HEK293 (cell line): Measurements from ENCODE around the gene ADM5.

Experiments
- AEBP2 ChIP-seq: fragments of 450-650 bp; formaldehyde crosslinking; IDR thresholded peaks from 2 replicates; pipeline ENCODE4 v1.5.1; 2016; ENCODE audit warnings: missing biosample characterization, missing genetic modification characterization, borderline replicate concordance
- HIC1 ChIP-seq: fragments of 450-650 bp; formaldehyde crosslinking; IDR thresholded peaks from 2 replicates; pipeline ENCODE4 v1.5.1; 2016; ENCODE audit warnings: missing biosample characterization, missing genetic modification characterization
- HOXC10 ChIP-seq: sonication (generic); formaldehyde crosslinking; IDR thresholded peaks from 2 replicates; pipeline ENCODE4 v1.8.1; 2023; ENCODE audit warnings: mild to moderate bottlenecking, missing genetic modification reagents
- HOXD13 ChIP-seq: sonication (generic); formaldehyde crosslinking; IDR thresholded peaks from 2 replicates; pipeline ENCODE4 v1.8.0; 2022; ENCODE audit warnings: missing genetic modification reagents, borderline replicate concordance
- MZF1 ChIP-seq: fragments of 450-650 bp; formaldehyde crosslinking; IDR thresholded peaks from 2 replicates; pipeline ENCODE4 v1.5.1; 2017; ENCODE audit warnings: missing biosample characterization, missing genetic modification characterization, borderline replicate concordance
- OSR2 ChIP-seq: fragments of 450-650 bp; formaldehyde crosslinking; IDR thresholded peaks from 2 replicates; pipeline ENCODE4 v1.5.1; 2016; ENCODE audit warnings: missing biosample characterization, missing genetic modification characterization
- PRDM2 ChIP-seq: fragments of 450-650 bp; formaldehyde crosslinking; IDR thresholded peaks from 2 replicates; pipeline ENCODE4 v1.5.1; 2016; ENCODE audit warnings: missing biosample characterization, missing genetic modification characterization, borderline replicate concordance
- ZBTB44 ChIP-seq: fragments of 450-650 bp; IDR thresholded peaks from 2 replicates; pipeline ENCODE4 v1.5.1; 2018; ENCODE audit warnings: missing biosample characterization, mild to moderate bottlenecking, missing genetic modification characterization
- ZBTB7A ChIP-seq: fragments of 450-650 bp; formaldehyde crosslinking; IDR thresholded peaks from 2 replicates; pipeline ENCODE4 v1.5.1; 2016; ENCODE audit warnings: low read depth, missing biosample characterization, missing genetic modification characterization
- ZFHX2 ChIP-seq: fragments of 450-650 bp; formaldehyde crosslinking; conservative IDR thresholded peaks from 2 replicates; pipeline ENCODE4 v1.5.1; 2016; ENCODE audit warnings: missing biosample characterization, missing genetic modification characterization
- ZNF19 ChIP-seq: fragments of 450-650 bp; formaldehyde crosslinking; IDR thresholded peaks from 2 replicates; pipeline ENCODE4; 2016; ENCODE audit warnings: missing biosample characterization, missing genetic modification characterization, low read depth
- ZNF24 ChIP-seq: fragments of 450-650 bp; formaldehyde crosslinking; IDR thresholded peaks from 2 replicates; pipeline ENCODE4 v1.5.1; 2016; ENCODE audit warnings: missing biosample characterization, missing genetic modification characterization
- ZNF266 ChIP-seq: fragments of 450-650 bp; formaldehyde crosslinking; IDR thresholded peaks from 2 replicates; pipeline ENCODE4 v1.5.1; 2016; ENCODE audit warnings: missing biosample characterization, missing genetic modification characterization, low read depth
- ZNF292 ChIP-seq: fragments of 450-650 bp; formaldehyde crosslinking; IDR thresholded peaks from 2 replicates; pipeline ENCODE4 v1.5.1; 2016; ENCODE audit warnings: low read depth, missing biosample characterization, missing genetic modification characterization, borderline replicate concordance
- ZNF37A ChIP-seq: fragments of 450-650 bp; IDR thresholded peaks from 2 replicates; pipeline ENCODE4 v1.5.1; 2018; ENCODE audit warnings: missing biosample characterization, missing genetic modification characterization
- ZNF398 ChIP-seq: fragments of 450-650 bp; formaldehyde crosslinking; IDR thresholded peaks from 2 replicates; pipeline ENCODE4 v1.5.1; 2017; ENCODE audit warnings: missing biosample characterization, missing genetic modification characterization
- ZNF416 ChIP-seq: fragments of 450-650 bp; formaldehyde crosslinking; IDR thresholded peaks from 2 replicates; pipeline ENCODE4 v1.5.1; 2016; ENCODE audit warnings: missing biosample characterization, missing genetic modification characterization
- ZNF501 ChIP-seq: fragments of 450-650 bp; formaldehyde crosslinking; IDR thresholded peaks from 2 replicates; pipeline ENCODE4 v1.5.1; 2016; ENCODE audit warnings: missing biosample characterization, missing genetic modification characterization
- ZNF544 ChIP-seq: fragments of 450-650 bp; formaldehyde crosslinking; IDR thresholded peaks from 2 replicates; pipeline ENCODE4 v1.5.0; 2017; ENCODE audit warnings: missing biosample characterization, missing genetic modification characterization
- ZNF548 ChIP-seq: fragments of 450-650 bp; formaldehyde crosslinking; IDR thresholded peaks from 2 replicates; pipeline ENCODE4 v1.5.1; 2016; ENCODE audit warnings: missing biosample characterization, missing genetic modification characterization
- ZNF555 ChIP-seq: fragments of 450-650 bp; formaldehyde crosslinking; conservative IDR thresholded peaks from 2 replicates; pipeline ENCODE4 v1.5.1; 2017; ENCODE audit warnings: missing biosample characterization, mild to moderate bottlenecking, missing genetic modification characterization, inconsistent platforms
- ZNF561 ChIP-seq: fragments of 450-650 bp; IDR thresholded peaks from 2 replicates; pipeline ENCODE4 v1.5.1; 2018; ENCODE audit warnings: missing biosample characterization, missing genetic modification characterization, borderline replicate concordance
- ZNF692 ChIP-seq: fragments of 450-650 bp; formaldehyde crosslinking; IDR thresholded peaks from 2 replicates; pipeline ENCODE4 v1.5.1; 2016; ENCODE audit warnings: missing biosample characterization, missing genetic modification characterization
- ZNF785 ChIP-seq: fragments of 450-650 bp; formaldehyde crosslinking; IDR thresholded peaks from 2 replicates; pipeline ENCODE4 v1.5.1; 2016; ENCODE audit warnings: missing biosample characterization, missing genetic modification characterization
- ZSCAN23 ChIP-seq: fragments of 450-650 bp; formaldehyde crosslinking; IDR thresholded peaks from 2 replicates; pipeline ENCODE4 v1.5.1; 2016; ENCODE audit warnings: missing biosample characterization, missing genetic modification characterization

The ADM5 gene

GRCh38 chr19:49641688-49642491 lies 47.5 kb upstream of the ADM5 start, which contains the start of gene SCAF1 (continued):
- TF ChIP-seq HOXC10 (CRISPR knock-in tag) (no peak), ZNF37A (tag by site-specific recombination) (no peak), OSR2 (no peak), MZF1 (tag by site-specific recombination) (no peak), ZNF24 (0 out of 2 replicates have a peak, but pooled peaks have one; percentile 18), ZNF544 (tag by site-specific recombination) (no peak), ZNF501 (tag by site-specific recombination) (peak; percentile 57; the same call in 1 of the 2 replicates), ZNF561 (tag by site-specific recombination) (no peak), HIC1 (tag by site-specific recombination) (no peak), ZNF398 (tag by site-specific recombination) (no peak), ZNF292 (tag by site-specific recombination) (no peak), ZNF555 (no peak), AEBP2 (tag by site-specific recombination) (no peak), ZSCAN23 (tag by site-specific recombination) (no peak), ZNF19 (tag by site-specific recombination) (no peak), ZNF548 (tag by site-specific recombination) (no peak), PRDM2 (tag by site-specific recombination) (no peak), ZNF785 (tag by site-specific recombination) (peak; percentile 52; the same call in 1 of the 2 replicates), ZNF416 (tag by site-specific recombination) (no peak), ZNF692 (tag by site-specific recombination) (no peak), ZBTB44 (tag by site-specific recombination) (no peak), HOXD13 (CRISPR knock-in tag) (no peak), ZBTB7A (tag by site-specific recombination) (no peak), ZFHX2 (peak; percentile 54), ZNF266 (tag by site-specific recombination) (no peak)
